Measurements from ENCODE around the gene ADRA2A. TPM values are rescaled to one million over a fixed set of nuclear protein-coding genes. Genes with fewer than 3 reads are reported as not detected.

Gene ADRA2A
- total RNA-seq, 2 donors from 2014 or later, result 3.6 to 4.3 TPM

- intact Hi-C loops (cut with DNase I), result no loop called here
- ATAC-seq (no peak), DNase-seq (no peak)
These were observed 28.0 kb downstream of the ADRA2A start for GRCh38 chr10:111104811-111105210.

- intact Hi-C loops (cut with DNase I), result no loop called here
- ATAC-seq, result no peak
- no peak for DNase-seq
These were observed 29.3 kb downstream of the ADRA2A start for GRCh38 chr10:111106081-111106480.

GRCh38 chr10:111107023-111107422, 30.2 kb downstream of the ADRA2A start:
- ATAC-seq, result no peak
- intact Hi-C loops (cut with DNase I), result no loop called here
- DNase-seq, result no peak

- DNase-seq, result no peak
- no peak for ATAC-seq
- intact Hi-C loops (cut with DNase I), result no loop called here
These were observed 31.0 kb downstream of the ADRA2A start for GRCh38 chr10:111107846-111108245.

GRCh38 chr10:111108441-111108840, 31.6 kb downstream of the ADRA2A start:
- no peak for DNase-seq
- intact Hi-C loops (cut with DNase I), result no loop called here
- ATAC-seq, result no peak

- ATAC-seq (no peak), DNase-seq (no peak)
- intact Hi-C loops (cut with DNase I), result no loop called here
These were observed 32.8 kb downstream of the ADRA2A start for GRCh38 chr10:111109501-111110242.

GRCh38 chr10:111110771-111111170, 33.9 kb downstream of the ADRA2A start:
- intact Hi-C loops (cut with DNase I), result no loop called here
- DNase-seq, result no peak
- no peak for ATAC-seq

- intact Hi-C loops (cut with DNase I), result no loop called here
- ATAC-seq, result no peak
- DNase-seq, result no peak
These were observed 35.5 kb downstream of the ADRA2A start for GRCh38 chr10:111112333-111112732.

- ATAC-seq, result no peak
- intact Hi-C loops (cut with DNase I), result no loop called here
- DNase-seq, result no peak
These were observed 36.6 kb downstream of the ADRA2A start for GRCh38 chr10:111113238-111113960.

GRCh38 chr10:111113961-111114757, 37.3 kb downstream of the ADRA2A start:
- intact Hi-C loops (cut with DNase I), result no loop called here
- ATAC-seq, result no peak
- DNase-seq, result no peak

GRCh38 chr10:111114758-111115500, 38.1 kb downstream of the ADRA2A start:
- no peak for ATAC-seq
- no peak for DNase-seq
- intact Hi-C loops (cut with DNase I), result no loop called here

GRCh38 chr10:111116211-111116610, 39.4 kb downstream of the ADRA2A start:
- intact Hi-C loops (cut with DNase I), result no loop called here
- ATAC-seq (no peak), DNase-seq (no peak)

- no peak for ATAC-seq
- intact Hi-C loops (cut with DNase I), result no loop called here
- no peak for DNase-seq
These were observed 40.1 kb downstream of the ADRA2A start for GRCh38 chr10:111116762-111117445.

- DNase-seq (no peak), ATAC-seq (no peak)
- intact Hi-C loops (cut with DNase I), result no loop called here
These were observed 40.9 kb downstream of the ADRA2A start for GRCh38 chr10:111117528-111118277.

- ATAC-seq (no peak), DNase-seq (no peak)
- intact Hi-C loops (cut with DNase I), result no loop called here
These were observed 41.9 kb downstream of the ADRA2A start for GRCh38 chr10:111118758-111119157.

- intact Hi-C loops (cut with DNase I), result no loop called here
- DNase-seq (no peak), ATAC-seq (no peak)
These were observed 42.8 kb downstream of the ADRA2A start for GRCh38 chr10:111119637-111120036.

- no peak for DNase-seq
- ATAC-seq, result no peak
- intact Hi-C loops (cut with DNase I), result no loop called here
These were observed 45.3 kb downstream of the ADRA2A start for GRCh38 chr10:111122127-111122526.

- ATAC-seq (no peak), DNase-seq (no peak)
- intact Hi-C loops (cut with DNase I), result no loop called here
These were observed 47.1 kb downstream of the ADRA2A start for GRCh38 chr10:111123883-111124282.

All from left cardiac atrium (tissue), 4 donors.